Stimulated activated CD4-positive, alpha-beta T cell treated with anti-CD3 and anti-CD28 coated beads, Interleukin-2, amount 100 ng/mL, for 48 hours (primary cell): ENCODE data around the gene CTSE.
A peak's percentile ranks its signal among the peaks of the same experiment; 100 is the strongest.
"Not testable (repeated sequence)": the region's sequence is repeated elsewhere in the genome, so short reads cannot be mapped to it uniquely, and the experiment has no call there.

ENCODE experiments used
- DNase-seq, 2 donors: peaks; one replicate each; pipeline ENCODE4 v3.0.0-alpha.2; 2020

The CTSE gene

GRCh38 chr1:206023695-206024094 lies at the start of gene CTSE:
CTSE (minus strand) TSS chr1:206023895; CDS start chr1:206023791, 104 bp downstream.
- DNase-seq = no peak

GRCh38 chr1:206070627-206071304 lies 47.1 kb upstream of the CTSE start:
- DNase-seq = no peak

DNA sequence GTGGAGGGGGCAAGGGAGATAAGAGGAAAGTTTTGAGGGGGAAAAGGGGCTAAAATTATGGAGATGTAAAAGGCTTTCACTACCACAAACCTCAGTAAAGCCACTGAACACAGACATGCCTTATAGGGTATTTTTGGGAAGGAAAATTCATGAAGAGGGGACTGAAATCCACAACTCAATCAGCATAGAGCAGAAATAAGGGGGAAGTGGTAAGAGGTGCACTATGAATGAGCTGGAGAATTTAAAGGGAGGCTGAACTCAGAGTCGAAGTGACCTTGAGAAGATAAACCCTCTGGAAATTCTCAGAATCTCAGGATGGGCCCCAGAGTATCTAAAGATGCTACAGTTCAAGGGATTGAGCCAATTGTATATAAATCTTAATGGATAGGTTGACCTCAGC lies 44.6 kb upstream of the CTSE start:
- DNase-seq = no peak

DNA sequence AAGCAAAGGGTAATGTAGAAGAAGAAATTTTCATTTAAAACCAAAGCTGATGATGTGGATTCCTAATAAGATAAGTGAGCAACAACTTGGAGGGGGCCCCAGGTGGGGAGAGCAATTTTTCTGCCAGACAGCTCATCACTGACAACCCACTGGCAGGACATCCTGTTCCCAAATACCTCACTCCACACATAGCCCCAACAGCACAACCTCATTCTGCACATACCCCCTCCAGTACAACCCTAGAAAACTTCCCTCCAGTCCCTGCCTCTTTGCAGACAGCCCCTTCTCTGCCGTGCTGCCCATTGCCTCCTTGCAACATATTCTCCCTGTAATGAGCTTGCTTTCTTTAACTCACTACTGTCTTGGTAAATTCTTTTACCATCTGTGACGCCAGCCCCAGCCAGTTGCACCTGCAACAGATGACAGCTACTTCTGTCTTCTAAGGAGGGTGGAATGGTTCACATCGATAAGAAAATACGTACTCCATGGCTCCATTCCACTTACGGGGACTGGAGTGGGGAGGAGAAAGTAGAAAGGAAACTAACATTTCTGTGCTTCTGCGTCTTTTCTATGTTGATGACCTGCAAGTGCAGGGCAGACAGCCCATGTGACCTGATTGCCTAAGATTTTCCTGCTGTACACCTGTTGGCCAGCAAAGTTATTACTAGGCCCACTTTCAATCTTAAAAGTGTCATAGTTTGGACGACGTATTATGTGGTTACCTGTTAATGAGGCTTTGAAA lies 44.0 kb upstream of the CTSE start:
- DNase-seq = no peak

DNA sequence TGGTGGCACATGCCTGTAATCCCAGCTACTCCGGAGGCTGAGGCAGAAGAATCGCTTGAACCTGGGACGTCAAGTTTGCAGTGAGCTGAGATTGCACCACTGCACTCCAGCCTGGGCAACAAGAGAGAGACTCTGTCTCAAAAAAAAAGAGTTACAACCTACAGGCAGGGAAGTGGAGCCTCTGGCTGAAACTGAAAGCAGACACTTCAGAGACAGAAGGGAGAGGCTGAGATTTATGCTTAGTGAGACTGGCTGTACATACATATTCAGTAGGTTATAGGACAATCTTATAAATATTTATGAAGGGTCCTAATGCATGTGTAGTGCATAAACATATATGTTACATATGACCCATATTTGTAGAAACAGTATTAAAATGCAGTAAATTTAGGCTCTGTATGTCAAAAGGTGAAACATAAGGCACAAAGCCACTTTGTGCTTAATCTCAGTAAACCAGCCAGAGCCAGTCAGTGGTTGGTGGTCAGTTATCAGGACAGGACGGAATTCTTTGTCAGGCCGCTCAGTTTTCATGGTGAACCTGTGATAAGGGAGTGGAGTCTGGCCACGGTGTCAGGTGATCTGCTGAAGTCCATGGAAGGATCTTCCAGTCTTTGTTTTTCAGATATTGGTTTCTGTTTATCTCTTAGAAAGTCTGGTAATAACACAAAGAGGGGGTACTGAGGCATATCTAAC lies 42.9 kb upstream of the CTSE start:
- no peak for DNase-seq

- DNase-seq = no peak
These were observed 42.0 kb upstream of the CTSE start for GRCh38 chr1:206065547-206066145.

- DNase-seq = not testable (repeated sequence)
These were observed 40.8 kb upstream of the CTSE start for GRCh38 chr1:206064501-206064900.

GRCh38 chr1:206064001-206064400 lies 40.3 kb upstream of the CTSE start:
- not testable (repeated sequence) for DNase-seq

DNA sequence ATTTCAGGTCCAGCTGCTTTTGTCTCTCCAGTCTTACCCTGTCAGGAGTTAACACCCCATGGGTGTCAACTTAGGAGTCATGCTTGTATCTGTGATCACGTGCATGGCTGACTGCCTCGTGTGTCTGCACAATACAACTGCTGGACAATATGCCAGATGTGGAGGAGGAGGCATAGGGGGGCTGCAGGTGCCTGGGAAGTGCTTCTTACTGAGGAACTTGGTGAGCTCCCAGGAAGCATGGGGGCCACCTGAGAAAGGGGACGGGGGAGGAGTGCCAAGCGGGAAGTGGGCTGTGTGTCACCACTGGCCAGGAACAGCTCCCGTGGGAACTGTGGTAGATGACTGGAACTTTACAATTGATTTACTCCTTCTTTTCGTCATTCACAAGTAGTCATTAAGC lies 38.8 kb upstream of the CTSE start:
- DNase-seq = no peak

GRCh38 chr1:206060844-206061243 lies 37.1 kb upstream of the CTSE start:
- no peak for DNase-seq

- DNase-seq = no peak
These were observed 35.7 kb upstream of the CTSE start for GRCh38 chr1:206059355-206059915.

DNA sequence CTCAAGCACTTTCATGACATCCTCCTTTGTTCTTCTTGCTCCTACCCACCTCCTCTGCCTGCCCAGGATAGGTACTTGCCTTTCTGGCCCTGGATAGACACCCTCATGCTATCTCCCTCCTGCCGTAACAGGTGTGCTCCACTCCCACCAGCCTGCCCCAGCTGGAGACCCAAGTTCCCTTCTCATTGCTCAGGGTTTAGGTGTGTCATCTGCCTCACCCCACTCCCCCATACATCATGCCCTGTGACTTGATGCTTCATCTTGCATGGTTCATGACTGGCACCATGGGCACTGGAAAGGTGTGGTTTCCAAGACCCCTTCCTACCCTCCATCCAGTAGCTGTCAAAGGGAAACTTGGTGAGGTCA lies 35.2 kb upstream of the CTSE start:
- no peak for DNase-seq

- not testable (repeated sequence) for DNase-seq
These were observed 34.7 kb upstream of the CTSE start for GRCh38 chr1:206058289-206058926.

- DNase-seq = not testable (repeated sequence)
These were observed 32.1 kb upstream of the CTSE start for GRCh38 chr1:206055639-206056323.

DNA sequence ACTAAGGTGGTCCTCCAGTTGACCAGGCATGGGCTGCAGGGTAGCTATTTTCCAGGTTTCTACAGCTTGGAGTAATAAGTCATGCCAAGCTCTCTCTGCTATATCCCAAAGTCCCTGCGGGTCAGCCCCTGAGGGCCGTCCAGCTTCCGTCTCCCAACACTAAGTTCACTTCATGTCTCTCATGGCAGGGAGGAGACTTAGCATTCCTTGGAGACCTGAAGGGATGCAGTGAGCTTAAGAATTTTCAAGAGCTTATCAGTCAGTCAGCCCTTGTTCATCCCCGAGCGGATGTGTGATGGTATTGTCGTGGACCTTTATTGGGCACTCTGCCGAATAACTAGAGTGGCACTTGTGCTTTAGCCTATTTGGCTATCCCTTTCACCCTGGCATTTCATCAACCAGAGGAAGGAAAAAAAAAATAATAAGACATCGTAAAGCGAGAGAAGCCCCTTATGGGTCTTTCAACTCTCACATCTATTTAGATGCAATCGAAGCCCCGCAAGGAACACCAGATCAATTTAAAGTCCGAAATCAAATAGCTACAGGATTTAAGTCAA lies 31.5 kb upstream of the CTSE start:
- DNase-seq = not testable (repeated sequence)

- not testable (repeated sequence) for DNase-seq
These were observed 29.9 kb upstream of the CTSE start for GRCh38 chr1:206053616-206054015.

- not testable (repeated sequence) for DNase-seq
These were observed 29.4 kb upstream of the CTSE start, which contains the start of gene RHEX for GRCh38 chr1:206052919-206053610. RHEX (plus strand) TSS chr1:206053173; CDS start chr1:206097829, 44,656 bp downstream.

DNA sequence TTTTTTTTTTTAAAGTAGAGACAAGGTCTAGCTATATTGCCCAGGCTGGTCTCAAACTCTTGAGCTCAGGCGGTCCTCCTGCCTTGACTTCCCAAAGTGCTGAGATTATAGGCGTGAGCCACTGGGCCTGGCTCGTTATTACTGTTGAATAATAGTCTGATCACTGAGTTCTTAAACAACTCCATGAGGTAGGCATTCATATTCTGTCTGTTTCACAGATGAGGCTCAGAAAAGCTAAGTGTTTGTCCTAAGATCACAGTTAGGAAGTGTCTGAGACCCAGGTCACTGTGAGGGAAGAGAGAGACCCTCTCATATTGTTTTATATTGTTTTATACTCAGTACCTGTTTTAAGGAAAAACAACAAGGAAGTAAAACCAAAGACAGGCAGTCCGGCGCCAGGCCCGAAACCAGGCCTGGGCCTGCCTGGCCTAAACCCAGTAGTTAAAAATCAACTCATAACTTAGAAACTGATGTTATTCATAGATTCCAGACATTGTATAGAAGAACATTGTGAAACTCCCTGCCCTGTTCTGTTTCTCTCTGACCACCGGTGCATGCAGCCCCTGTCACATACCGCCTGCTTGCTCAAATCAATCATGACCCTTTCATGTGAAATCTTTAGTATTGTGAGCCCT lies 28.7 kb upstream of the CTSE start:
- not testable (repeated sequence) for DNase-seq

DNA sequence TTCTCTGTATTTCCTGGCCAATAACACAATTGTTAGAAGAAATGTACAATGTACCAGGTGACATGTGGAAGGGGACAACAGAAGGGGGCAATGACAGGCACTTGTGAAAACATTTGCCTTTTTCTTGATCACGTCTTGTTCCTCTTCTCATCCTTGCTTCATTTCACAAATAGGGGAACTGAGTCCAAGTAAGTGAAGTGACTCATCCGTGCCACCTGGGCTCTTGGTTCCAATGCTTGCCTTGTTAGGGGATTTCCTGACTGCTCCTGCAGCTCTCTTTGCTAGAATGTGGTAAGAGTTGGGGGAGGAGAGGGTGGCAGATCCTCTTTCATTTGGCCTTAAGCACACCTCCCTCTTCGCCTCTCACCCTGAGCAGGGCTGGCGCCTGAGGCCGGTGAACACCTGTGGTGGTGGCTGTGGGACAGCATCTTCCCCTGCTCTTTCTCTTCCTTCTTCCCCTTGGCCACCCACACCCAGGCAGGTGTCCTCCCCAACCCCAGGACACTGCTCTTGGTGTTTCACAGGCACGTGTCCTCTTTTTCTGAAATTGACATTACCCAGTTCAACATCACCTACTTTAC lies 27.1 kb upstream of the CTSE start:
- DNase-seq = peak; percentile 23 to 24
